Measurements from ENCODE around the gene PEX5. TPM values are rescaled to one million over a fixed set of nuclear protein-coding genes. Genes with fewer than 3 reads are reported as not detected.

Gene PEX5
- total RNA-seq, 1 donor, result 25.9 TPM

DNA sequence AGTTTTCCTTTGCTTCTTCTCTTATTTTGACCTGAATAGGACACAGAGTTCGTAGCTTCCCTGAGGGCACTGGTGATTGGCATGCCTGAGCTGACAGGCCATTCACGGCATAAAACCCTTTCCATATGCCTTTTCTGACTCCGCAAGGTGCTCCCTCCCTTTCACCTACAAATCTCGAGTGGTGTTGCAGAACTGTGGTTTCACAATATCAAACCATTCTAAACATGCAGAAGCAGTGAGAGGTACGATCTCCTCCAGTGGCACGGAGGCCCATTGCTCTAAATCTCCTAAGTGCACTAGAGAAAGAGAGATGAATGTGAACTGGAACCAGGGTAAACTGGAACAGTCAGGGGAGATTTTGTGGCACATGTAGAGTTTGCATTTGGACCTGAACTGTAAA is 35.4 kb upstream of the PEX5 start:
- TF ChIP-seq, protein P1, sequence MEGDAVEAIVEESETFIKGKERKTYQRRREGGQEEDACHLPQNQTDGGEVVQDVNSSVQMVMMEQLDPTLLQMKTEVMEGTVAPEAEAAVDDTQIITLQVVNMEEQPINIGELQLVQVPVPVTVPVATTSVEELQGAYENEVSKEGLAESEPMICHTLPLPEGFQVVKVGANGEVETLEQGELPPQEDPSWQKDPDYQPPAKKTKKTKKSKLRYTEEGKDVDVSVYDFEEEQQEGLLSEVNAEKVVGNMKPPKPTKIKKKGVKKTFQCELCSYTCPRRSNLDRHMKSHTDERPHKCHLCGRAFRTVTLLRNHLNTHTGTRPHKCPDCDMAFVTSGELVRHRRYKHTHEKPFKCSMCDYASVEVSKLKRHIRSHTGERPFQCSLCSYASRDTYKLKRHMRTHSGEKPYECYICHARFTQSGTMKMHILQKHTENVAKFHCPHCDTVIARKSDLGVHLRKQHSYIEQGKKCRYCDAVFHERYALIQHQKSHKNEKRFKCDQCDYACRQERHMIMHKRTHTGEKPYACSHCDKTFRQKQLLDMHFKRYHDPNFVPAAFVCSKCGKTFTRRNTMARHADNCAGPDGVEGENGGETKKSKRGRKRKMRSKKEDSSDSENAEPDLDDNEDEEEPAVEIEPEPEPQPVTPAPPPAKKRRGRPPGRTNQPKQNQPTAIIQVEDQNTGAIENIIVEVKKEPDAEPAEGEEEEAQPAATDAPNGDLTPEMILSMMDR (IDR thresholded peaks at IDR 0.05; ENCODE audit: insufficient read depth, low read depth, low read length), result no peak
- DNase-seq (ENCODE audit: low read depth), result no peak
- H3K4me3 ChIP-seq (ENCODE audit: low read depth, low read length), result no peak overlapping the region

DNA sequence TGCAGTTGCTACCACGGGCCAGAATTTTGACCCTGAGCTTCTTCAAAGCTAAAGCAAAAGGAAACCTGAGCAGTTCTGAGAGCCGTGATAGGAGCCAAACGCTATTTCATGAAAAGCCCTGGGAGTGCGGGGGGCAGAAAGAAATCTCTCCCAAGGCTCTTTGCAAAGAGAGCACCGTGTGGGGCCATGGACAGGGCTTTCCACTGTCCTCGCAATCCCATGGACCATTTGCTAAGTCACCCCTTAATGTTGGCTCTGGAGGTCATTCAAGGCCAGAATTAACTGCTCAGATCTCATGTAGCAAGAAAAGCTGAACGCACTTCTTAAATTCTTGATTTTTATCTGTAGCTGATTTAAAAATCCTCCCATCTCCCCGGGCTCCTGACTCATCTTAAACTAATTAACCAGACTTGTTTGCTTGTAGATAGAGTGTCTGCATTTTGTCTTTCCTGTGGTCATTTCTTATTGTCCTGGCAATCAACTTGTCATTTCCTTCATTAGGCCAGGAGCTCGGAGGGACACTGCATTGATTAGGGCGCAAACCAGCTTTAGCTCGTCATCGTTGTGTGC is 34.5 kb upstream of the PEX5 start:
- TF ChIP-seq, protein P1 (IDR thresholded peaks at IDR 0.05; ENCODE audit: insufficient read depth, low read depth, low read length), result no peak
- DNase-seq (ENCODE audit: low read depth), result peak; percentile 77
- H3K4me3 ChIP-seq (ENCODE audit: low read depth, low read length), result no peak overlapping the region

DNA sequence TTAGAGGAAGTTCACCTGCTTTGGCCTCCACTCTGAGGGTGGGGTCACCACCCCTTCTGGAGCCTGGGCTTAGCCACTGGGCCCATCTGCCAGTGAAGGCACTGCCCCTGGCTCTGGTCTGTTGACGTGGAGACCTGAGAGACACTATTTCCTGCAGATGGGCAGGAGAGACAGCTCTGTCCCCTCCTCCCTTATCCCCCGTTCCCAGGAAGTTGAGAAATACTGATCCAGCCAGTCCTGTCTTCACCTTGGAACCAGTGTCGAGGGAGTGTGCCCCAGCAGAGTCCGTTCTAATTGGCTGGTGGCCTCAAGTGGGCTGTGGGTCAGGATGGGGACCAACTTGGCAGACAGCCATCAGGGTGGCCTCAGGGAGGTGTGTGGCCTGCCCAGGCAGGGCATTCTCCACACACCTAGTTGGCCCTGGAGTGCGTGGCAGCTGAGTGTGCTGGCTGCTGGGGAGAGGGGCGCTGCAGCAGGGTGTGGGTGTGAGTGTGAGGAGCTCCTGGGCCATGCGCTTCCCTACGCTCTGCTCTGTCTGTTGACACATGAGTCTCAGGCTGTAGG is 33.9 kb upstream of the PEX5 start:
- peak; percentile 43 for DNase-seq (ENCODE audit: low read depth)
- TF ChIP-seq, protein P1 (IDR thresholded peaks at IDR 0.05; ENCODE audit: insufficient read depth, low read depth, low read length), result no peak
- H3K4me3 ChIP-seq (ENCODE audit: low read depth, low read length), result no peak overlapping the region

DNA sequence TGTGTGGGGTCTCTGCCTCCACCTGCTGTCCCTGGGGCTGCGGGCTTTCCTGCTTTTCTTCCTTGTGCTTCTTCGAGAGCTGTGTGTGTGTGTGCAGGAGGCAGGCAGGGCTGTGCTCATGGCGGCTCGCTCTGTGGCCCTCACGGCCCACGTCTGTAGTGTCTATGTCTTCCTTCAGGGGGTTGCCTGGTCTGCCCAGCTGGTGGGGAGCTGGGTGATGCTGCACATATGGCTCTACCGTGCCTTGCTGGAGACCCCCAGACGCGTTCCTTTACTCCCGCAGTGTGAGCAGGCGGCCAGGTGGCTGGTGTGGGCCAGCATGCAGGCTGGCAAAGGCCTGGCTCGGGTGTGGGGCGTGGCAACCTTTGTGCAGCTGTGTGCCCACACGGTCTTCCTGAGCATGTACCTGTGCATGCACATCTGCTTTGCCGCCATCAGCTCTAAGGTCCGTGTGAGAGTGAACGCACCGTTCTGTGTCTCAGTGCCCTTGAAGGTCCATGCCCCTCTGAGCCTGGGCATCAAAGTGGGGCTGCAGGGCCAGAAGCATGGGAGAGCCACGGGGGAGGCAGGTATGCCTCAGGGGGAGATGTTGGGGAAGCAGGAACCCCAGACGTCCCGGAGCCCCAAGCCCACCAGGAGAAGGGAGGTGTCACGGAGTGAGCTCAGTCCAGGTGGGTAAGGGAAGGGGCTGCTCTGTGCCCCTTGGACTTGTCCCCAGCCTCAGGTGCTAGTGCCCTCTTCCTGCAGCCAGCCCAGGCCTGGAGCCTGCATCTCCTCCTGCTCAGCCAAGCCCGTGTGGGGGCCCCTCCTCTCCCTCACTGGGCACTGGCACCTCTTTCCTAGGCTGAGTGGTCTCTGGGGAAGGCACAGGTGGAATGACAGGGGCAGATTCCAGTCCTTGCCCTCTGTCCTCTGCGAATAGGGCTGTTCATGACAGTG is 33.0 kb upstream of the PEX5 start:
- no peak for DNase-seq (ENCODE audit: low read depth)
- H3K4me3 ChIP-seq (ENCODE audit: low read depth, low read length), result no peak overlapping the region
- TF ChIP-seq, protein P1 (IDR thresholded peaks at IDR 0.05; ENCODE audit: insufficient read depth, low read depth, low read length), result no peak

DNA sequence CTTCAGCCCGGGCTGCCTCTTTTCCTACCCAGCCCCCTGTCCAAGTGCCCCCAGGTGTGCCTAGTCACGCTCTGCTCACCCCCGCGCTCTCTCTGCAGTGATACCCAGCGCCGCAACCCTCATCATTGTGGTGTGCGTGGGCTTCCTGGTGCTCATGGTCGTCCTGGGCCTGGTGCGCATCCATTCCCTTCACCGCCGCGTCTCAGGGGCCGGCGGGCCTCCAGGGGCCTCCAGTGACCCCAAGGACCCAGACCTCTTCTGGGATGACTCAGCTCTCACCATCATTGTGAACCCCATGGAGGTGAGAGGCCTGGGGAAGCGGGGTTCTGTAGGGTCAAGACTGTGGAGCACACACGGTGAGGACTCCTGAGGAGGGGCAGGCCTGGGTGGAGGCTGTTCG is 32.1 kb upstream of the PEX5 start:
- H3K4me3 ChIP-seq (ENCODE audit: low read depth, low read length), result no peak overlapping the region
- TF ChIP-seq, protein P1 (IDR thresholded peaks at IDR 0.05; ENCODE audit: insufficient read depth, low read depth, low read length), result no peak
- DNase-seq (ENCODE audit: low read depth), result no peak

DNA sequence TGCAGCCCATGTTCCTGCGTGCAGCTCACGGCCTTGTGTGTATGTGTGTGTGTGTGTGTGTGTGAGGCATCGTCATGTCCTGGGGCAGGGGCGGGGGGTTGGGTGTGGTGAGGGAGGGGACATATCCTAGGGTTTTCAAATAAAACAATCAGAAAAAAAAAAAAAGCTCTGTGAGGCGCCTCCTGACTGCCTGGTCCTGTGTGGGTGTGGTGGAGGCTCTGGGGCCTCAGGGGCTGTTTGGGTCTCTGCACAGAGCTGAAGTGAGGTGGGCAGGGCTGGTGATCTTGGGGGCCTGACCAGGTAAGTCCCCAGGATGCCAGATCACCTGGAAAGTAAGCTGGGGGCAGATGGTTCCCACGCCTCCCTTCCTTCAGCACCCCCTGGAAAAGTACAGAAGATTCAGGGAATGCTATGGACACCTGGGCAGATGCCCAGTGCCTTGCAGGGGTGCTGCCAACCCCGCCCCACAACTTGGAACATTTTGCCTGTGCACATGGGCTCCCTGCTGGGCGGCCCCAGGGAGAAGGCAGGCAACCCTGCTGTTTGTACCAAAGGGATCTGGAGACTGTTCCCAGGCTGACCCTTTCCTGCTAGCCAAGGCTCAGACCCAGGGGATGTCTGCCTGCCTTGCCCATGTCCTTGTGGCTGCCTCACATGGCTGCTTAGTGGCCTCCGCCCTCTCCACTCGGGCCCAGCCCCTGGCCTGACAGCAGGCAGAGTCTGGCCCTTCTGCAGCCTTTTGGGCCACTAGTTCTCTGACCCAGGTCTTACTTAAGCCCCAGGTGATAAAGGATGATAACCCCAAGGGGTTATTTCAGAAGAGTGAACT is 30.5 kb upstream of the PEX5 start:
- DNase-seq (ENCODE audit: low read depth), result no peak
- TF ChIP-seq, protein P1 (IDR thresholded peaks at IDR 0.05; ENCODE audit: insufficient read depth, low read depth, low read length), result no peak
- no peak overlapping the region for H3K4me3 ChIP-seq (ENCODE audit: low read depth, low read length)

All from fibroblast of villous mesenchyme (primary cell).